Sigmoid colon (tissue), 7 donors: Measurements from ENCODE around the gene EEFSEC. TPM values are rescaled to one million over a fixed set of nuclear protein-coding genes. Genes with fewer than 3 reads are reported as not detected.

Experiments
- DNase-seq: peaks from one replicate; pipeline ENCODE4 v3.0.0-alpha.2; 2019
- H3K27ac ChIP-seq, 4 donors: fragments of 200-600 bp; sonication (generic); one replicate each; pipeline ENCODE4 v1.5.1; 2016 to 2019; ENCODE audit warnings: mild to moderate bottlenecking in 1 of 4
- H3K27me3 ChIP-seq, 3 donors: fragments of 200-600 bp; sonication (generic); one replicate each; pipeline ENCODE4 v1.5.1; 2019; ENCODE audit warnings: mild to moderate bottlenecking in 1 of 3
- H3K36me3 ChIP-seq, 4 donors: fragments of 200-600 bp; sonication (generic); one replicate each; pipeline ENCODE4 v1.5.1; 2016 to 2019
- H3K4me1 ChIP-seq, 4 donors: fragments of 200-600 bp; sonication (generic); one replicate each; pipeline ENCODE4 v1.5.1; 2017 to 2019
- H3K4me3 ChIP-seq, 4 donors: fragments of 200-600 bp; sonication (generic); one replicate each; pipeline ENCODE4 v1.5.1; 2017 to 2019; ENCODE audit warnings: mild to moderate bottlenecking in 2 of 4, moderate library complexity in 1 of 4
- H3K9me3 ChIP-seq, 4 donors: fragments of 200-600 bp in 3 of 4; sonication (generic) in 3 of 4; one replicate each; pipeline versions ENCODE4 v1.5.1 to v1.6.1; 2013 to 2019
- CTCF ChIP-seq, 4 experiments: fragments of 450-650 bp in 3 of 4; fragments of 200-600 bp in 1 of 4; IDR thresholded peaks; one replicate each; pipeline ENCODE4 v1.5.1; 2016 to 2019; ENCODE audit warnings: antibody characterized with exemption in 4 of 4, mild to moderate bottlenecking in 3 of 4, moderate library complexity in 2 of 4
- EP300 ChIP-seq, 4 donors: sonication (generic); formaldehyde crosslinking; IDR thresholded peaks; one replicate each; pipeline ENCODE4 v1.6.1; 2017; ENCODE audit warnings: antibody characterized with exemption in 4 of 4
- POLR2A ChIP-seq, 2 donors: fragments of 450-650 bp; IDR thresholded peaks; one replicate each; pipeline ENCODE4 v1.6.1; 2016; ENCODE audit warnings: antibody characterized with exemption in 2 of 2, mild to moderate bottlenecking in 2 of 2, moderate library complexity in 2 of 2
- POLR2AphosphoS5 ChIP-seq, 4 donors: sonication (generic); formaldehyde crosslinking; IDR thresholded peaks; one replicate each; pipeline ENCODE4 v1.6.1; 2017; ENCODE audit warnings: antibody characterized with exemption in 4 of 4
- WGBS, 2 donors: extraction: QIAGEN DNeasy Blood & Tissue Kit; methylation state at CpG; one replicate each; pipeline ENCODE4 v1.1.7; 2013; 5-methylcytosine and 5-hydroxymethylcytosine counted together
- intact Hi-C: fragments of 100-400 bp; cut with DNase I; formaldehyde crosslinking; loops from one replicate; pipeline ENCODE4 v1.15.1; 2023
- polyA plus RNA-seq, 3 donors: library from polyadenylated mRNA; stranded (reverse); fragments of 200-250 nt; gene quantifications; one replicate each; pipeline ENCODE4 v1.2.3, GENCODE V29; 2013
- total RNA-seq, 4 donors: library from RNA; depleted of rRNA; stranded (reverse); fragments of >200 nt; gene quantifications; one replicate each; pipeline ENCODE4 v1.1.0, GENCODE V29; 2016
- donor health status: healthy with polysubstance abuse.
- donor health status: Bipolar disorder and iron deficiency.
- donor health status: healthy.

EEFSEC gene
- total and polyA plus RNA-seq, 7 donors = 5.3 to 16.1 (median 12.2) TPM

GRCh38 chr3:128394033-128394432, 240.8 kb downstream of the EEFSEC start:
- H3K9me3 ChIP-seq = no peaks in the 10 kb centered on the region
- intact Hi-C loops = no loop called here
- H3K27me3 ChIP-seq = no peaks in the 10 kb centered on the region
- TF ChIP-seq CTCF (IDR thresholded peaks at IDR 0.05) (no peak), POLR2AphosphoS5 (IDR thresholded peaks at IDR 0.05) (no peak), POLR2A (IDR thresholded peaks at IDR 0.05) (no peak), EP300 (IDR thresholded peaks at IDR 0.05) (no peak)
- H3K4me1 ChIP-seq = peaks cover 0 to 12% (median 11%) of the 10 kb centered on the region in 4 donors
- WGBS, 2 donors = 94 to 95% methylated on average over 9 of the region's 9 CpGs
- no peaks in the 10 kb centered on the region for H3K36me3 ChIP-seq
- DNase-seq = no peak
- H3K27ac ChIP-seq = no peak overlapping the region
- H3K4me3 ChIP-seq = no peak overlapping the region

GRCh38 chr3:128395046-128395445, 241.8 kb downstream of the EEFSEC start:
- peaks cover 0 to 12% (median 11%) of the 10 kb centered on the region in 4 donors for H3K4me1 ChIP-seq
- H3K4me3 ChIP-seq = no peak overlapping the region
- DNase-seq = no peak
- 91 to 94% methylated on average over 6 of the region's 6 CpGs for WGBS, 2 donors
- H3K27me3 ChIP-seq = no peaks in the 10 kb centered on the region
- TF ChIP-seq POLR2A (IDR thresholded peaks at IDR 0.05) = no peak
- TF ChIP-seq EP300 (IDR thresholded peaks at IDR 0.05) = no peak
- no peak for TF ChIP-seq POLR2AphosphoS5 (IDR thresholded peaks at IDR 0.05)
- no peak for TF ChIP-seq CTCF (IDR thresholded peaks at IDR 0.05)
- intact Hi-C loops = no loop called here
- H3K36me3 ChIP-seq = no peaks in the 10 kb centered on the region
- H3K27ac ChIP-seq = no peak overlapping the region
- no peaks in the 10 kb centered on the region for H3K9me3 ChIP-seq

GRCh38 chr3:128395500-128396162, 242.3 kb downstream of the EEFSEC start:
- intact Hi-C loops = no loop called here
- H3K9me3 ChIP-seq = no peaks in the 10 kb centered on the region
- no peak for DNase-seq
- TF ChIP-seq EP300 (IDR thresholded peaks at IDR 0.05) (no peak), CTCF (IDR thresholded peaks at IDR 0.05) (no peak), POLR2AphosphoS5 (IDR thresholded peaks at IDR 0.05) (no peak), POLR2A (IDR thresholded peaks at IDR 0.05) (no peak)
- no peaks in the 10 kb centered on the region for H3K36me3 ChIP-seq
- peaks cover 0 to 12% (median 11%) of the 10 kb centered on the region in 4 donors for H3K4me1 ChIP-seq
- no peaks in the 10 kb centered on the region for H3K27me3 ChIP-seq
- WGBS, 2 donors = 76 to 82% methylated on average over 9 of the region's 9 CpGs
- no peak overlapping the region for H3K27ac ChIP-seq
- no peak overlapping the region for H3K4me3 ChIP-seq

GRCh38 chr3:128397484-128397883, 244.2 kb downstream of the EEFSEC start:
- 93 to 94% methylated on average over 5 of the region's 5 CpGs for WGBS, 2 donors
- H3K4me1 ChIP-seq = peaks cover 0 to 12% (median 11%) of the 10 kb centered on the region in 4 donors
- no peaks in the 10 kb centered on the region for H3K9me3 ChIP-seq
- no peaks in the 10 kb centered on the region for H3K27me3 ChIP-seq
- H3K4me3 ChIP-seq = no peak overlapping the region
- intact Hi-C loops = no loop called here
- DNase-seq = no peak
- H3K27ac ChIP-seq = no peak overlapping the region
- no peaks in the 10 kb centered on the region for H3K36me3 ChIP-seq
- TF ChIP-seq POLR2A (IDR thresholded peaks at IDR 0.05) (no peak), EP300 (IDR thresholded peaks at IDR 0.05) (no peak), CTCF (IDR thresholded peaks at IDR 0.05) (no peak), POLR2AphosphoS5 (IDR thresholded peaks at IDR 0.05) (no peak)

- no peaks in the 10 kb centered on the region for H3K27me3 ChIP-seq
- 96% methylated on average over 8 of the region's 8 CpGs for WGBS, 2 donors
These were observed 245.3 kb downstream of the EEFSEC start for GRCh38 chr3:128398586-128398985.

More at GRCh38 chr3:128398586-128398985, 245.3 kb downstream of the EEFSEC start:
- no peak overlapping the region for H3K27ac ChIP-seq
- no peaks in the 10 kb centered on the region for H3K36me3 ChIP-seq
- intact Hi-C loops = no loop called here
- DNase-seq = no peak
- peaks cover 0 to 12% (median 11%) of the 10 kb centered on the region in 4 donors for H3K4me1 ChIP-seq
- H3K4me3 ChIP-seq = no peak overlapping the region
- no peak for TF ChIP-seq POLR2A (IDR thresholded peaks at IDR 0.05)
- no peaks in the 10 kb centered on the region for H3K9me3 ChIP-seq
